GM18909 (cell line): ENCODE results near the gene VAMP2.
A peak's percentile ranks its signal among the peaks of the same experiment; 100 is the strongest.

ENCODE experiments used
- ATAC-seq: cut with Tn5 transposase; IDR thresholded peaks from one replicate; pipeline ENCODE4 v1.9.1; 2021; ENCODE audit warnings: mild to moderate bottlenecking; ENCODE audit not compliant: unreplicated experiment, poor library complexity

Gene VAMP2

DNA sequence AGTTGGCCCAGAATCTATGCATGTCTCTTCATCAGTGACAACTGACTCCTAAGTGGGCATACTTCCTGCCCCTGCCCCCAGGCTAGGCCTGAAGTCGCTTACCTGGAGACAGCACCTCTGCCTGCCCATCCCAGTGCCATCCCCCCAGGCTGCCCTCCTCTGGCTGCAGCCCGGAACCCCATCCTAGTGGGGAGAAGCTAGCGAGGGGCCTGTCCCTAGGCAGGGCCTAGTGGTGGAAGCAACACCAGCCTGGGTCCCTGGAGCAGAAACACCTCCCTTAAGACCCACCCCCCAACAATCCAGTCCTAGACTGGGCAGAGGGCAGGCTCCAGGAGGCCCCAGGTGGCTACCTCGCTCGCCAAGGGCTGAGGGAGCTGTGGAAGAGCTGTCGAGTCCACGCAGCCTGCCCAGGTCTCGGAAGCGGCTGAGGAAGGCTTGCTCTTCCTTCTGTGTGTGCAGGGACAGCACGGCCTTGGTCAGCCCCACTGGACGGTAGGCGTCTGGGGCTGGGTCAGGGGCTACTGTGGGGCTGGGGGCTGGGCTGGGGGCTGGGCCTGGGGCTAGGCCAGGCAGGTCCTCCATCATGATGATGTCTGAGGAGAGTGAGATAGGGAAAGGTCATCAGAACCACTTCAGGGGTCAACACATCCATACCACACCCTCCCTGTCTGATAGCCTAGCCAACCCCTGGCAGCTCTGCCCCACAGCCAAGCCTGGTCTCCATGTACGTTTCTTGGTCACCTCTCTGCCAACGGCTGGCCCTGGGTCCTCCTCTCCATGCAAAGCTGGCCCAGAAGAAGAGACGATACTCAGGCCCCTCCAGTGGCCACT lies 18.1 kb downstream of the VAMP2 start:
- ATAC-seq: no peak

DNA sequence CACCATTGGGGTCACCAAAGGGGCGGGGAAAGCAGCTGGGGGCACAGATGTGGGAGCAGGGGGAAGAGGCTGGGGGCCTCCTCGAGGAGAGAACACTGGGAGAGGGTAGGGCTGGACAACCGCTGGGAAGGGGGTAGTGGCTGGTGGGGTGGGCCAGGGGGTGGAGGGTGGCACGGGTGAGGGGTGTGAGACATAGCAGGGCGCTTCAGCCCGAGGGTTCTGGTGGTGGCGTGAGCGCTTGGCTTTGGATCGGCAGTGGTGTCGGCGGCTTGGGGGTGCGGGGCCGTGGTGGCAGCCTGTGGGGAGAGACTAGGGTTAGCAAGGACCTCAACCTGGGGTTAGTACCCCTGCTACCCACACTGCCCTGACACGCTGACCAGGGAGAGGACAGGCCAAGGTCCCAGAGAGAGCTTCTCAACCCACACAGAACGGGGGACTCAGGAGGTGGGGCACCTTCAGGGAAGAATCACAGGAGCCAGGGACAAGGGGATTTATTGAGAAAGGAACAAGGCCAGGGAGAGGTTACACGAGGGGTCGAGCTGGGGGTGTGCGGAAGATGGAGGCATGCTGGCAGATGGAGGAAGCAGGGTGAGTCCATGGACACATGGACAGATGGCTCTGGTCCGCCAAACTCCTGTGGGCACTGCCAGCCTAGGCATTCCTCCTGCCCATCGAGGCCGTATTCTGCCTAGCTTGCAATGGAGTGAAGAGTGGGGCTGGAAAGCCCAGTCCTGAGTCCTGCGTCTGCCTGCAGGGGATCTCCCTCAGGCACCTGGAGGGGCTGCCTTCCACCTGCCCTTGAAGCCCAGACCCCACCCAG lies 19.0 kb downstream of the VAMP2 start:
- no peak for ATAC-seq

DNA sequence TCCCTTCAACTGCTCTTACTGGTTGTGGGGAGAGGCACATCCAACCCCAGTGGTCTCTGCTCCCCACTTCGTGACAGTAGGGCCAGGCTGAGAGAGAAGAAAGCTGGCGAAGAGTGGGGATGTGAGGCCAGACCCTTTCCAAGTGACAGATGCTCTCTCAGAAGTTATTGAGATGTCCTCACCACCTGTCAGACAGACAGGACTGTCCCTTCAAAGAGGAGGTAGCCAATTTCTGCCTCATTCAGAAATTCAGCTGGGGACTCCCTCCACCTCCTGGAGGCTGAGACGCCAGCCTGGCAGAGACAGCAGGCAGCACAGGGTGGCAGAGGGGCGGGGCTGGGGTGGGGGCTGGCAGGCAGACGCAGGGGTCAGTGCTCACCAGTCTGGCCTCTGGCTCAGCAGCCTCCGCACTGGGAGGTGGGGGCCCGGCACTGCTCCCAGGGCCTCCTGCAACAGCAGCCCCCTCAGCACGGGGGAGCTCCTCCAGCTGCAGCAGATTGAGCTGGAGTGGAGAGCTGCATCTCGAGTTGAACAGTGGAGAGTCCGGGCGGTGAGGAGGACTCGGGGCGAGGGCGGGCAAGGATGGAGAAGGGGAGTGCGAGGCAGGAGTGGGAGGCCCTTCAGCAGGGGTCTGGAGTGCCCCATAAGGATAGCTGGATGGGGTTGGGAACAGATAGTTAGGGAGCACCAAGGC lies 19.7 kb downstream of the VAMP2 start:
- no peak for ATAC-seq

DNA sequence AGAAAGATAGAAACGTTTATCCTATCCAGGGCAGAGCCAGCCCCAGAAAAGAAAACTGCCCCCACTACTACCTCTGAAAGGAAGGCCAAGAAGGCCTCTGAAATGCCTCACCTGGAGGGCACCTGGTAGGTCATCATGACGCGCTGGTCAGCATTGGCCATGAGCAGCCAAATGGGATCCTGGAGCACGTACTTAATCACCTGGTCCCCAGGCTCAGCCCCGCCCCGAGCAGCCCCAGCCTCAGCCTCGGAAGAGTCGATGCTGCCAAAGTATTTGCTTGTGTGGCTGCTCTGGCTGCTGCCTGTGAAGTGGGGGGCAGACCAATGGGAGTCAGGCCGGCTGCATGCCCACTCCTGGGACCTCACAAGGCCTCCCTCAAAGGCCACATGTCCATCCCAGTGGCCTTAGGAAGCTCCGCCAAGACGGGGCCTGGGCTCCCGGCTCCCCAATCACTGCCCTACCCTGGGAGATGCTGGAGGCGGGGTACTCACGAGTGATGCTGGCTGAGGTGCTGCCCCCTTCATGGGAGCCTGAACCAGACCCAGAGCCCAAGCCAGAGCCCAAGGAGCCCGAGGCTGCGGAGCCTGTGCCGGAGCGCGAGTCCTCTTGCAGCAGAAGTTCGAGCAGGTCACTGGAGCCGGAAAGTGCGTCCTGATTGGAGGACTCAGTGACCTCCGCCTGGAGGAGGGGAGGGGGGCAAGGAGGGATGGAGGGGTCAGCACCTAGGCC lies 20.4 kb downstream of the VAMP2 start:
- no peak for ATAC-seq

DNA sequence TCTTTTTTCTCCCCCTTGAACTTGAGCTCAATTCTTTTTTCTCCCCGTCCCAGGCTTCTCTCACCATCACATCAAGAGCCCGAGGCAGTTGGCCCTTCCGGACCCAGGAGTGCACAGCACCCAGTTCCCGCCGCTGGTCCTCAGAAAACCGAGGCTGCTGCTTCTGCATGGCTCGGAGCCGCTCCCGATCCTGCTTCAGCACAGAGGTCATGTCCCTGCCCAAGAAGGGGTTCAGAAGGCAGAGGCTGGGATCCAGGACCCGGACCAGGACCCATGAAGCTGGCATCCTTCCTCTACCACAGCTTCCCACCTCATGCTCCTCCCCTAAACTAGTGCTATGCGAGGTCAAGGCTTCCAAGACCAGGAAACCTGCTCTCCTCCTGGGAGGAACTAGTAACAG lies 21.0 kb downstream of the VAMP2 start:
- no peak for ATAC-seq

DNA sequence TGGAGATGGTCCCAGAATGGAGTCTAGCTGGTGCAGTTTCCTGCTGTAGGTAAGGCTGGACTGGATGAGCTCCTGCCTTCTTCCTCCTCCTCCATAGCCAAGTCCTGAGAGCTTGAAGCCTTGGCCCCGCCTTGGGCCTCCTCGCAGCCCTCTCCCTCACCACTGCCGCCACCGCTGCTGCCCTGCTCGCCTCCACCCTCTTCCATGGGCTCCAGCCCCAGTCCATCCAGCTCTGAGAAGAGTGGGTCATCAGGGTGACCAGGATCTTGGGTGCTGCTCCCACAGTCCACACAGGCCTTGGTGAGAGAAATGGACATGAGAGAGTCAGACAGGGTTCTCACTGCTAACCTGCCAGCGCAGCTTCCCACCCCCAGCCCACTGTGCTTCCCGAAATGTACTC lies 21.7 kb downstream of the VAMP2 start:
- no peak for ATAC-seq

DNA sequence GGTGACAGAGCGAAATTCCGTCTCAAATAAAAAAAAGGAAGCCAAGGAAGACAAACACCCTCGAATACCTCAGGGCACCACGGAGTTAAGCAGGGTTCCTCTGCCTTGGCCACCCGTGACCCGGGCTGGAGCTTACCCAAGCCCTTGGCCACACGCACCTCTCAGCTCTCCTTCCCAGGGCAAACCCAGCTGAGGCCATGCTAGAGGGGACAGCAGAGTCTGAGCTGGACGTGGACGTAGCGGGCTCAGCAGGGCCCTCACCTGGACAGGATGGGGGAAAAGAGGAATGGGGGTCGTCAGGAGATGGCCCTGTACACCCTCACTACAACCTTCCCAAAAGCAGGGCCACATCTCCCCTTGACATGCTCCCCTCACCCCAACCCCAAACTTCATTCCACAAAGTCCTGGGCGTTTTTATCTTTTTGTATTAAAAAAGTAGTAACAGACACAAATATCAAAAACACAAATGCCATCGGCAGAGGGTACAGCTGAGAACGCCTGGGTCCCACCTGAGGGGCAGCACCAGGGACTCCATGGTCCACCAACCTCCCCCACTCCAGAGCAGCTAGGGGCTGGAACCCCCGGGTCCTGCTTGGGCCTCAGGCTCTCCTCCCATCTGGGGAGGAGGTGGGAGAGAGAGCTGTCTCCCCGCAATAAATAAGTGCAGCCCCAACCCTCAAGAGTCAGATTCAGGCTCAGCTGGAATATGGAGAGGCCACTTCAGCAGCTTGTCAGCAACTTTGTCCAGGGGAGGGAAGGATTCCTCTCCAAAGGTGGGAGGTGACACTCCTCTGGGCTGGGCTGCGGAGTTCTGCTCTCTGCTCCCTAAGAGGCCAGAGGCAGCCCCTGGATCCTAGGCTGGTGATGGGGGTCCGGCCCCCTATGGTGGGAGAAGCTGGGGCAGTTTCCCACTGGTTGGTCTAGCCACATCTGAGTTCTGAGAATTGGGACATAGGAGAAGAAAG lies 22.4 kb downstream of the VAMP2 start:
- ATAC-seq: no peak

DNA sequence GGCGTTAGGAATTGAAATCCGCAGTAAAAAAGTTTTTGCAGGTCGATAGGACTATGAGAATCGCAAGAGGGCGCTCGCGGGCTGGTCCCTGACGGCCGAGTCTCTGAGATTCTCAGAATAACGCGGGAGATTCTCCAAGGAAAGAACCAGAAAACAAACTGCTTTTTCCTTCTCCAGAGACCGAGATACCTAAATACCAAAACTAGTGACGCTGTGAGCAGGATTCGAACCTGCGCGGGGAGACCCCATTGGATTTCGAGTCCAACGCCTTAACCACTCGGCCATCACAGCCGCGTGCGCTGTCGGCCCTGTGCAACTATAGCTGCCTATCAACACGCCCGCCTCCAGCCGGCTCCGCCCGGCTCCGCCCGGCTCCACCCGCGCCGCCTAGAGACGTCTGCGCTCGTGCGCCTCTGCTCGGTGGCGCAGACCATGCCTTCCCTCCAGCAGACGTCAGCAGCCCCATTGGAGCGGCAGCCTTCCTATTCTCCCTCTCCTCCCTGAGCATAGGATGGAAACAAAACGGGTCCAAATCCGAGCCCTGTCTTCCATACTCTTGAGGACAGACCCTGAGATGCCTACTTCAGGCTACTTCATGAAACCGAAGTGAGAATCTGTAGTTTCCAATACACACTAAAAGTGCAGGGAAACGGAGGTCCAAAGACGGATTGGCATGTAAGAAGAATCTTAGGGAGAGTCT lies 23.9 kb downstream of the VAMP2 start:
- ATAC-seq: peak; percentile 89

DNA sequence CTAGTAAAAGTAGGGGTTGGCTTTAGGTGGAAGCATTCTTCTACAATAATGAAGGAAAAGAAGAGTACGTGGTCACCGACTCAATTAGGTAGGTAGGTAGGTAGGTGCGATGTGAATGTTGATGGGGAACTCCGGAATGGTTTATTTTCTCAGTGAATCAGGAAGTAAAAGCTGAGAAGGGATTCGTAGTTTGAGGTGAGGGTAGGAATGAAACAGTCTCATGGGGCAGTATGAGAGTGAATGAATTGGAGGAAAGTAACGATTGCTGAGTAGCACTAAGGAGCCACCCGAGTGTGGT lies 24.4 kb downstream of the VAMP2 start:
- ATAC-seq: peak; percentile 3

DNA sequence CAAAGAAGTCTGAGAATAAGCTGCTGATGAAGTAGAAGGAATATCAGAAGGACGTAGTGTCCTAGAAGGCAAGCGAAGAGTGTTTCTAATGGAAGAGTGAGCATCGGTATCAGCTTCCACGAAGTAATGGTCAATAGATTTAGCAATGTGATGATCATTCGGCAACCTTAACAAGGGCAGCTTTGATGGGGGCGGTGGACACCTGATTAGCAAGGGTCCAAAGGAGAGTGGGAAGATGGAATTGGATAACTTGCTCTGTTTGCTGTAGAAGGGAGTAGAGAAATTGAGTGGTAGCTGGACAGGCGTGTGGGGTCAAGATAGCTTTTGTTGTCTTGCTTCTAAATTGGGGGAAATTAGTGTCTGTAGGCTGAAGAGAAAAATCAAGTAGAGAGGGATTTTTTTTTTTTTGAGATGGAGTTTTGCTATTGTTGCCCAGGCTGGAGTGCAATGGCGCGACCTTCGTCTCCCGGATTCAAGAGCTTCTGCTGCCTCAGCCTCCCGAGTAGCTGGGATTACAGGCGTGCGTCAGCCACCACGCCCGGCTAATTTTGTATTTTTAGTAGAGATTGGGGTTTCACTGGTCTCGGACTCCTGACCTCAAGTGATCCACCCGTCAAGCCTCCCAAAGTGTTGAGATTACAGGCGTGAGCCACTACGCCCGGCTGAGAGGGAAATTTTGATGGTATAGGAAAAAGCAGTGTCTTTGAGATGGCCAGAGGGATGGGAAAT lies 24.9 kb downstream of the VAMP2 start:
- no peak for ATAC-seq

DNA sequence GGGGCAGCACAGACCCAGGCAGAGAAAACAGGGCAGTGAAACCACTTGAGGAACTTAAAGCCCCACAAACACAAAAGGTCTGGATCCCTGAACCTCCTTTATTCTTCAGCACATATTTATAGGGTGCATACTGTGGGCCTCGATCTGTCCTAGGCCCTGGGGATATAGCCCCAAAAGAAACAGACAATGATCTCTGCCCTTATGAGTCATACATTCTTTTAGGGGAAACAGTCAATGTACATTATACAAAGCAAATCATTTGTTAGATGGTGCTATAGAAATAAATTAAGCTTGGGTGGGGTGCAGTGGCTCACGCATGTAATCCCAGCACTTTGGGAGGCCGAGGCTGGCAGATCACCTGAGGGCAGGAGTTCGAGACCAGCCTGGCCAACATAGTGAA lies 28.8 kb downstream of the VAMP2 start:
- no peak for ATAC-seq

DNA sequence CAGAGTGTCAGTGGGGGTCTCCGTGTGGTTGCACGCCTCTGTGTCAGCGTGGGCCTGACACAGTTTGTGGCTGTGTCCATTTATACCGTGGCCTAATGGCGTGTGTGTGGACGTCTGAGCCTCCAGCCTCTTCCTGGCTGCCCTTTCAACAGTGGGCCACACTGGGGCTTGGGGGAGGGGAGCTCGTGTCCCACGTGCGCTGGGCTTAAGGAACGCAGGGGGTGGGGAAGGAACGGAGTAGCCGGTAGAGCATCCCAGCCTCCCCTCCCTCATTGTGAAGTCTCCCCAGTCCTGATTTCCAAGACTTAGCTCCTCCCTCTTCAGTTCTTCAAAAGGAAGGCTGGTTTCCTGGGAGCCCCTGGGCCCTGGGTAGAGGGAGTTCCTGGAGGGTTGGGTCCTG lies 29.3 kb downstream of the VAMP2 start:
- no peak for ATAC-seq

DNA sequence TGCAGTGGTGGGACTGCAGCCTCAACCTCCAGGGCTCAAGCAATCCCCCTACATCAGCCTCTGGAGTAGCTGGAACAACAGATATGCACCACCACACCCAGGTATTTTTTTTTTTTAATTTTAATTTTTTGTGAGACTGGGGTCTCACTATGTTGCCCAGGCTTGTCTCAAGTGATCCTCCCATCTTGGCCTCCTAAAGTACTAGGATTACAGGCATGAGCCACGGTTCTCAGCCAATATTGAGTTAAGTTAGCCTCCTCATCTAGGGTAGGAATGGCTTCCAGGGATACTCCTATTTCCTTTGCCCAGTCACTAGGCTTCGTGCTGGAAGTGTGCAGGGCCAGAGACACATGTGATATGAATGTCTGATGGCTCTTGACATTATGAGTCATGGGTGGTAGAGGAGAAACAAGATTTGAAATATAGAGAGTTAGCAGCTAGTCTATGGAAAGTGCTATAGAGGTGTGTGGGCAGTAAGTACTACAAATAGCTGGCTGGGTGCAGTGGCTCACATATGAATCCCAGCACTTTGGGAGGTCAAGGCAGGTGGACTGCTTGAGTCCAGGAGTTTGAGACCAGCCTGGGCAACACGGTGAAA lies 30.8 kb downstream of the VAMP2 start:
- ATAC-seq: no peak

DNA sequence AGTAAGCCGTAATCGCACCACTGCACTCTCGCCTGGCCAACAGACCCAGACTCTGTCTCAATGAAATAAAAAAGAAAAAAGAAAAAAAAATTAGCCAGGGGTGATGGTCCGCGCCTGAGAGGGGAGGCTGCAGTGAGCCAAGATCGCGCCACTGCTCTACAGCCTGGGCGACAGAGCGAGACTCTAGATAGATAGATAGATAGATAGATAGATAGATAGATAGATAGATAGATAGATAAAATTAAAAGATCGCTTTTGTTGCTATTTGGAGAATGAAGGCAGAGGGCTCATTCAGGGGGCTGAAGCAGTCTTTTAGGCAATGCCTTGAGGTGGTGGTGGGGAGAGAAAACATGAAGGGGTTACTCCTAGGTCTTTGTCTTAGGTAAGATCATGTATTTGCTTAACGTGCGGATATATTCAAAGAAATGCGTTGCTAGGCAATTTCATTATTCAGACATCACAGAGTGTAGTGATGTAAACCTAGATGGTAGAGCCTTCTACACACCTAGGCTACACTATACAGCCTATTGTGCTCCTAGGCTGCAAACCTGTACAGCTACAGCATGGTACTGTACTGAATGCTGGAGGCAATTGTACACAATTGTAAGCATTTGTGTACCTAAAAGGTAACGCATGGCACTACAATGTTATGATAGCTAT lies 34.5 kb downstream of the VAMP2 start:
- ATAC-seq: no peak

DNA sequence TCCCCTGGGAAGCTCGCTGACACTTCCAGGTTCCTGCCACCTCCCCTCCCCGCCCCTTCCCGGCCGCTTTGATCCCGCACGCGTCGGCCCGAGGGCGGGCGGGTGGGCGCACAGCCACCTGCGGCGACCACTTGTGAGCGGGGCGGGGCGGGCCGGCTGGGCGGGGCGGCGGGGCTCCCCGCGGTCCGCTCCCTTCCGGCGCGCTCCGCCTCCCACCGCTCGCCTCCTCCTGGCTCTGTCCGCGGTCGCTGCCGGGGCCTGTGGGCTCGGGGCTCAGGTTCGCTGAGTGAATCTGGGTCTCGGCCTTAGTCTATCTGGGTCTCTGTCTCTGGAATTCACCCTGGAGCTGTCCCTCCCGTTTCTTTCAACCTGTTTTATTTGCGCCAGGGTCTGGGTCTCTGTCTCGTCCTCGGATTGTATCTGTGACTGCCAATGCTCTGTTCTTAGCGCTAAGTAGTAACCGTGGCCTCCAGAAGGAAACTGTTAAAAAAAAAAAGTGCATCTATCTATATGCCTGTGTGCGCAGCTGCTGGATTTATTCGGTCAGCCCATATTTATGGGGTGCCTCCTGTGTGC lies 36.2 kb downstream of the VAMP2 start:
- ATAC-seq: peak; percentile 31

DNA sequence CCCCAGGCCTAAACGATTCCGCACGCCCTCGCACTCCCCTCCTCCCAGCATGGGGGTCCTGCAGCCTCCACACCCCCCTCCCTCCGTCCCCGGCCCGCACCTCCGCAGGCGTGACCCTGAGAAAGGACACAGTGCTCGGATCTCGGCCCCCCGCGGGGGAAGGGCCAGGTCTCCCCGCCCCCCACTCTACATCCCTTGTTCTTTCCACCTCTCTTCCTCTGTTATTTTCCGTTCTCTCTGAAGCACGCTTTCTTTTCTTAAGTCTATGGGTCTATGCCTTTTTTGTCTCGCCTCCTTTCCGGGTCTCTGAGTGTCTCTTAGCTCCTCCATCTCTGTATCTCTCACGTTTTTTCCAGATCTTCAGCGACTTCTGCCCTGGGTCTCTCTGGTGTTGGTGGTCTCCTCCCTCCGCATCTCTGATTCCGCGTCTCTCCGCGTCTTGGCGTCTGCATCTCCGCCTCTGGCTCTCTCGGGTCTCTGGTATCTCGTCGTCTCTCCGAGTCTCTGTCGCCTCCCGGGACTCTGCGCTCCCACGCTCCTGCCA lies 36.7 kb downstream of the VAMP2 start:
- ATAC-seq: no peak
